Measurements from ENCODE around the gene EPAS1. TPM values are rescaled to one million over a fixed set of nuclear protein-coding genes. Genes with fewer than 3 reads are reported as not detected.

Gene EPAS1
- total and polyA plus RNA-seq, 2 of the 8 experiments (the other 6 are each of a cell fraction or from before 2014, with no cell fraction given), result 2.0 to 4.9 TPM

DNA sequence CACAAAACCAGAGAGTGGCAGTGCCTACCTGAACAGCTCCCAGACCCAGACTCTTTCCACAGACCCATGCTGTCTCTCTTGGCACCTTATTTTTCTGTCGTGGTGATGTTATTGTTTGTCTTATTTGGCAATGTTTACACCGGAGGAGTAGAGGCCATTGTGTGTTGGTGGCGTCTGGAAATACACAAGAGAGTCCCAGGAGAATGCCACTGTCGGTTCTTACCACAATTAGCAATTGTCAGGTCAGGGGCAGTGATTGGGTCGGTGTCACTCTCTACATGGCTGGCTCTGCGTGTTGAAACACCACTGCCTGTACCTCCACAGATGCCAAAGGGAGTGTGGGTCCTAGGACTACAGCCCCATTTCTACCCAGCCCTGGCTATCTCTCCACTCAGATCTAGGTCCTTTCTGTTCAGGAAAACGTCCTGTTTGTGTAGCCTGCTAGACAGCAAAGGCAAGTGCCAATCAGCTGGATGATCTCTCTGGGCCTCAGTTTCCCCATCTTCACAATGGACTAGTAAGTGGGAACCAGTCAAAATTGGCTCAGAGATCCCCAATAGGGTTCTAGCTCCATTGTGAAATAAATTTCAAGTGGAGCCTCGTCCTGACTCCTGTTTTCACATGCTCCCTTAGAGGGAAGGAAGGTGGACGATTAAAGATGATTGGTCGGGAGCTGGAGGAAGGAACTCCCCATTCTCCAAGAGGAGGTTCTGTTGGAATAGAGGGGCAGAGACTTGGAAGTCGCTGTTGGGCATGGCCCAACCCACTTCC is 17.0 kb downstream of the EPAS1 start:
- CTCF ChIA-PET (ENCODE audit: partially characterized antibody), result interaction anchor here (0.9 to 1.6 kb wide), 5 partner anchors 12 to 129 kb away, joined by 3 to 6 read pairs (median 4); no protein-coding TSS in a partner anchor
- POLR2A ChIA-PET (ENCODE audit: partially characterized antibody), result no interaction called here

More for the DNA sequence above, 17.0 kb downstream of the EPAS1 start:
- Histone ChIP-seq H3K14ac (ENCODE audit: insufficient read length) (no peak overlapping the region), H3K9me3 (ENCODE audit: insufficient read depth in 2 of 2, low read depth in 1 of 2, low read length in 1 of 2) (no peaks in the 10 kb centered on the region), H3K4ac (replicated peaks; ENCODE audit: insufficient read length, low read depth, low read length) (no peak overlapping the region), H3K36me3 (ENCODE audit: control insufficient read depth in 2 of 4, insufficient read depth in 4 of 4, low read length in 3 of 4) (no peaks in the 10 kb centered on the region), H2AK5ac (ENCODE audit: low read depth, low read length) (no peak overlapping the region), H4K5ac (ENCODE audit: insufficient read length, low read depth, low read length) (no peak overlapping the region), H3K23ac (ENCODE audit: insufficient read length) (no peak overlapping the region), H3K27ac (ENCODE audit: low read depth, low read length) (no peak overlapping the region), H3K18ac (ENCODE audit: extremely low read depth, low read length) (no peak overlapping the region), H2BK5ac (ENCODE audit: low read depth, low read length) (no peak overlapping the region), H2AFZ (ENCODE audit: low read length) (no peak overlapping the region), H3K27me3 (replicated peaks in 1 of 4; ENCODE audit: control insufficient read depth in 3 of 4, extremely low read depth in 1 of 4, insufficient read depth in 3 of 4, low read length in 3 of 4) (no peaks in the 10 kb centered on the region), H4K20me1 (replicated peaks in 1 of 2; ENCODE audit: control insufficient read depth in 1 of 2, insufficient read depth in 2 of 2, low read length in 2 of 2) (no peaks in the 10 kb centered on the region), H2BK12ac (ENCODE audit: low read depth, low read length) (no peak overlapping the region), H3K4me2 (ENCODE audit: insufficient read depth in 1 of 2, low read depth in 2 of 2, low read length in 2 of 2) (no peak overlapping the region), H4K8ac (ENCODE audit: extremely low read depth, insufficient read depth, low read length) (no peak overlapping the region), H3K79me1 (ENCODE audit: low read depth, low read length) (no peaks in the 10 kb centered on the region), H3K4me1 (replicated peaks in 1 of 4; ENCODE audit: control insufficient read depth in 3 of 4, insufficient read depth in 4 of 4, low read length in 3 of 4) (no peaks in the 10 kb centered on the region), H3K4me3 (ENCODE audit: extremely low read depth in 1 of 4, insufficient read depth in 2 of 4, low read depth in 3 of 4, low read length in 4 of 4) (no peak overlapping the region), H3K79me2 (ENCODE audit: control insufficient read depth in 1 of 2, insufficient read depth in 2 of 2, low read length in 2 of 2) (no peaks in the 10 kb centered on the region), H3K23me2 (ENCODE audit: low read depth, low read length) (no peaks in the 10 kb centered on the region), H3K9ac (replicated peaks in 1 of 4; ENCODE audit: extremely low read depth in 1 of 4, low read depth in 3 of 4, low read length in 3 of 4) (no peak overlapping the region), H2BK20ac (ENCODE audit: low read length) (no peak overlapping the region), H2BK120ac (replicated peaks; ENCODE audit: low read depth, low read length) (no peak overlapping the region), H4K91ac (replicated peaks; ENCODE audit: insufficient read length, low read length) (no peak overlapping the region), H2BK15ac (ENCODE audit: low read length) (no peak overlapping the region), H3K56ac (replicated peaks; ENCODE audit: insufficient read length, low read depth, low read length) (no peak overlapping the region)
- TF ChIP-seq KDM5A (IDR thresholded peaks at IDR 0.05; ENCODE audit: low read length), result no peak
- TF ChIP-seq RXRA (IDR thresholded peaks at IDR 0.05; ENCODE audit: insufficient read depth, low read depth, low read length), result no peak
- TF ChIP-seq CBX5 (IDR thresholded peaks at IDR 0.05; ENCODE audit: low read depth, low read length), result no peak
- TF ChIP-seq ATF3 (IDR thresholded peaks at IDR 0.05; ENCODE audit: insufficient read depth, low read depth, low read length), result no peak
- TF ChIP-seq, protein P1, sequence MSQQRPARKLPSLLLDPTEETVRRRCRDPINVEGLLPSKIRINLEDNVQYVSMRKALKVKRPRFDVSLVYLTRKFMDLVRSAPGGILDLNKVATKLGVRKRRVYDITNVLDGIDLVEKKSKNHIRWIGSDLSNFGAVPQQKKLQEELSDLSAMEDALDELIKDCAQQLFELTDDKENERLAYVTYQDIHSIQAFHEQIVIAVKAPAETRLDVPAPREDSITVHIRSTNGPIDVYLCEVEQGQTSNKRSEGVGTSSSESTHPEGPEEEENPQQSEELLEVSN (IDR thresholded peaks at IDR 0.05), result no peak
- TF ChIP-seq BCL11A (IDR thresholded peaks at IDR 0.05; ENCODE audit: low read depth in 2 of 2, low read length in 2 of 2), result no peak
- no peak for TF ChIP-seq TBP (IDR thresholded peaks at IDR 0.05; ENCODE audit: low read depth, low read length)
- no peak for TF ChIP-seq TAF1 (IDR thresholded peaks at IDR 0.05; ENCODE audit: low read depth, low read length)
- TF ChIP-seq NANOG (IDR thresholded peaks at IDR 0.05; ENCODE audit: insufficient read depth, low read depth, low read length, poor library complexity, severe bottlenecking), result no peak
- TF ChIP-seq CBX8 (IDR thresholded peaks at IDR 0.05; ENCODE audit: borderline replicate concordance, low read depth, low read length), result no peak
- no peak for TF ChIP-seq TCF12 (IDR thresholded peaks at IDR 0.05; ENCODE audit: low read depth, low read length)
- TF ChIP-seq POLR2AphosphoS5 (IDR thresholded peaks at IDR 0.05; ENCODE audit: low read depth, low read length), result no peak
- WGBS, 2 experiments (ENCODE audit: extremely low coverage in 1 of 2, insufficient coverage in 1 of 2, insufficient read length in 1 of 2, insufficient replicate concordance in 2 of 2, low coverage in 1 of 2, low lambda C conversion rate in 2 of 2, missing lambda C conversion rate in 1 of 2), result 80% methylated on average over 11 of the region's 11 CpGs; no CpG with 5 or more reads in 1 of the 2 experiments
- FAIRE-seq, result no peak
- no peak for DNase-seq (ENCODE audit: low read depth in 1 of 2, low spot score in 2 of 2)
